D721Med (cell line): ENCODE data around the gene TMEM198.

ENCODE experiments used
- DNase-seq: peaks from one replicate; pipeline ENCODE4 v3.0.0; 2011; ENCODE audit warnings: low spot score; ENCODE audit not compliant: insufficient read length
- FAIRE-seq: peaks from 2 replicates; lab custom pipeline; 2011; peaks lifted over from hg19 to GRCh38; lab: Jason Lieb, UNC
- TF ChIP-seq, protein P1 (sequence below): IDR thresholded peaks from 2 replicates; pipeline ENCODE4 v1.5.1; 2012; ENCODE audit warnings: mild to moderate bottlenecking, control low read depth; ENCODE audit not compliant: insufficient read depth; ENCODE audit errors: missing control alignments

Gene TMEM198

DNA sequence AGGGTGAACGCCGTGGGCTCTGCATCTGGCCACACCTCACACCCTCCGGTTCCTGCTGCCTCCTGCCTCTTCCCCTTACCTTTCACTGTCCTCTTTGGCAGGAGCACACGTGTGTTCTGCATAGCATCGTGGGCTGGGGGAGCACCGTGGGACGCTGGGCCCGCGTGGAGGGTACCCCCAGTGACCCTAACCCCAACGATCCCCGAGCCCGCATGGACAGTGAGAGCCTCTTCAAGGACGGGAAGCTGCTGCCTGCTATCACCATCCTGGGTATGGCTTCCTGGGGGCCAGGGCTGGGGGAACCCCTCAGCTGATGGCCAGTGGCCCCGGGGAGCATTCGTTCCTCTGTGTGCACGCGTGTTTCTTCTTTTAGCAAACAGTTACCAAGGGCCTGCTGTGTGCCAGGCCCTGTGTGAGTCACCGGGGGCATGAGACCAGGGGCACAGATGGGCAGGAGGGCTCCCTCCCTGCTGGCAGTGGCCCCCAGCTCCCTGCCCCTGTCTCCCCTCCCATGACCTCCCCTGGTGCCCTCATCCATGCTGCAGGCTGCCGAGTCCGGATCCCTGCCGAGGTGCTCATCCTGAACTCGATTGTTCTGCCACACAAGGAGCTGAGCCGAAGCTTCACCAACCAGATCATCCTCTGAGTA is 37.6 kb upstream of the TMEM198 start:
- DNase-seq (no peak), FAIRE-seq (no peak)
- TF ChIP-seq, protein P1, sequence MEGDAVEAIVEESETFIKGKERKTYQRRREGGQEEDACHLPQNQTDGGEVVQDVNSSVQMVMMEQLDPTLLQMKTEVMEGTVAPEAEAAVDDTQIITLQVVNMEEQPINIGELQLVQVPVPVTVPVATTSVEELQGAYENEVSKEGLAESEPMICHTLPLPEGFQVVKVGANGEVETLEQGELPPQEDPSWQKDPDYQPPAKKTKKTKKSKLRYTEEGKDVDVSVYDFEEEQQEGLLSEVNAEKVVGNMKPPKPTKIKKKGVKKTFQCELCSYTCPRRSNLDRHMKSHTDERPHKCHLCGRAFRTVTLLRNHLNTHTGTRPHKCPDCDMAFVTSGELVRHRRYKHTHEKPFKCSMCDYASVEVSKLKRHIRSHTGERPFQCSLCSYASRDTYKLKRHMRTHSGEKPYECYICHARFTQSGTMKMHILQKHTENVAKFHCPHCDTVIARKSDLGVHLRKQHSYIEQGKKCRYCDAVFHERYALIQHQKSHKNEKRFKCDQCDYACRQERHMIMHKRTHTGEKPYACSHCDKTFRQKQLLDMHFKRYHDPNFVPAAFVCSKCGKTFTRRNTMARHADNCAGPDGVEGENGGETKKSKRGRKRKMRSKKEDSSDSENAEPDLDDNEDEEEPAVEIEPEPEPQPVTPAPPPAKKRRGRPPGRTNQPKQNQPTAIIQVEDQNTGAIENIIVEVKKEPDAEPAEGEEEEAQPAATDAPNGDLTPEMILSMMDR, result no peak

DNA sequence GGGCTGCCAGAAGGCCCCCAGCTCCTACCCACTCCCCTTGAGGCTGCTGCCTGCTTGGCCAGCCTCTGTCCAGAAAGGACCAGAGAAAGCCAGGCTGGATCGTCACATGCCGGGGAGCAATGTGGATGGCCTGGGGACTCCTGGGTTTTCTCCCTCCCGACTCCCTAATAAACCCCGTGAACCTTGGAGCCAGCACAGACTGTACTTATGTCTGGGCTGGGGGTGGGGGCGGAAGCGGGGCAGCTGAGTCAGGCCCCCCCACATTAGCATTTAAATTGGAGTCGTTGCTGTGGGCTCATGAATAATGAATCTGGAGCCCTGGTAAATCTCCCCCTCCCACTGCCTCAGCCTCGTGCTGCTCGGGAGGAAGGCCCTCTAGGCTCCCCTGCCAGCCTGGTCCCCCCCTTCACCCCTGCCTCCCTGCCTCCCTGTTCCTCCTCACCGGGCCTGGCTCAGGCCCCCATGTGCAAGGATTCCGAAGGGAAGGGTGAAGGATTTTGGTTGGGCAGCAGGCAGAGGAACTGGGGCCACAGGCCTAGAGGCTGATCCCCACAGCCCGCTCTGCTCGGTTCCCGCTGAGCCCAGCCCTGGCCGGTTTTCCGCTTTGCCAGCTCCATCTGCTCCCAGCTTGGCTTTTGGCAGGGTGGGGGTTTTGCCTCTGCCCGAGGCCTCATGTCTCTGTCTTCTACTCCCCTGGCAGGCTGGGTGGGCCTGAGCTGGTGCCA is 36.9 kb upstream of the TMEM198 start:
- no peak for DNase-seq
- TF ChIP-seq, protein P1, result no peak
- no peak for FAIRE-seq

DNA sequence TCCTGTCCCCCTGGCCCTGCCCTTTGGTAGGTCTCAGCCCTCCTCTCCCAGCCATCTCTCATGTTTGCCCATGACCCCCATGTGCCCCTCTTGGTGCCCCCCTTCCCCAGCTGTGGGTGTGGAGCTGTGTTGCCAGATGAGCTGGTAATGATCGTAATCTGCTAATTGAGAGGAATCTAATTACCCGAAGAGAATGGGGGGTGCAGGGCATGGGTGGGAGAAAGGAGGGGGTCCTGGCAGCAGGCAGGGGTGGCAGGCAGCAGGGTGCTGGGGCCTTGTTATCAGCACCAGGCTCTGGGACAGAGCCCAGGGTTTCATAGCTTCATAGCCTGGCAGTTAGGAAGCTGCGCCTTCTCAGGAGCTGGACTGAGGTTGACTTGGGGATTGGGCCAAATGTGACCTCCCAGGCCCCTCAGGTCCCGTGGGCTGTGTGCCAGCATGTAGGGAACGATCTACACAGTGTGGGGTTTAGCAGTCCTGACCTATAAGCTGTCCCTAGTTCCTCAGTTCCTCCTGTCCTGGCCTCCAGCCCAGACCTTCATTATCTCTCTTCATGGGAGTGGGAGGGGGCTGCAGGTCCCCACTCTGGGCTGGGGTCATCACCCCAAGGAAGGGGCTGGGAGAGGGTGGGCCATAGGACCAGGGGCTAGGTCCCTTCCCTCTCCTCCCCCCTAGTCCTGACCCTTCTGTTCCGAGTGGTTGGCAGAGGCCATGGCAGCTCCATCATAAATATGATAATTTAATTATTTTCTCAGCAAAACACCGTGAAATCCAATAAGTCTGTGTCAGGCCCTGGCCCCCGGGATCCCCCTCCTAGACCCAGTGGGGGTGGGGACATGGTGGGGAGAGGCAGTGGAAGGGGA is 36.0 kb upstream of the TMEM198 start:
- FAIRE-seq (no peak), DNase-seq (no peak)
- TF ChIP-seq, protein P1, result no peak

DNA sequence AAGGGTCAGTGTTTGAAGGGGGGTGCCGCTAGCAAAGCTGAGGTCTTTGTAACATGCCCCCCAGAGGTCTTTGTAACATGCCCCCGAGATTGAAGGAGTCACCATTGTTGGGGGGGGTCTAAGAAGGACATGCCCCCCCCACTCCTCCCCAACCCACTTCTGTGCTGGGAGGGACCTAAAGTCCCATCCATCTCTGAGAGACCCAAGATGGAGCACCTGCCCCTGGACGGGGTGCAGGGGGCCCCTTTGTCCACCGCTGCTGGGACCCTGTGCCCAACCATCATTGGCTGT is 35.4 kb upstream of the TMEM198 start:
- no peak for DNase-seq
- no peak for FAIRE-seq

DNA sequence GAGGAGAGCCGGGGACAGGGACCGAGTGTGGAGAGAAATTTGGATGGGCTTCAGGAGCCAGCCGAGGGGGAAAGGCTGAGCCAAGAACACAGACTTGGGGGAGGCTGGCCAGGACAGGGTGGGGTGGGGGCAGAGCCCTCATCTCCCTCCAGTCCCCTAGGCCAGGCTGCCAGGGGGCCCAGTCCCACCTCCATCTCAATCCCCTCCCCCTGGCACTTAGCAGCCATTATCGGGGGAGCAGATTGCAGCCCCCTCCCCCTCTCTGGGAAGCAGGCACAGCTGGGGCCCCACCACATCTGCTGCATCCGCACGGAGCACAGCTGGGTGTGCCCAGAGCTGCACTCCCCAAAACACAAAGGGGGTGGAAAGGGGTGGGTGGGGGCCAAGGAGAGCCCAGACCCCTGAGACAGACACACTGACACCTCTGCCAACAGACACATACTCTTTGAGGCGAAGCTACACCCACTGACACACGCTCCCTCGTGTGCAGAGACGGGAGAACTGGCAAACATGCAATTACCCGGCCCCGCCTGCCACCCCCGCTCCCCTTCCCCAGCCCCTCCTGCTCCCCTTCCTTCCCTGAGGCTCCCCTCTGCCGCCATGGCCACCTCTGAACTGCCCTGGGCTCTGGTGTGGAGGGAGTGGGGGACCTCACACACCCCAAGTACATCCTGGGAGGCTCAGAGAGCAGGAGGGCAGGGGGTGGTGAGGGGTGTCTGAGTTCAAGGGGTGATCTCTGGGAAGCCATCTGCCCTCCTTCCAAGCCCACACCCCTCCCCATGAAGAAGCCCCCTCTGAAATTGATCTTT is 34.7 kb upstream of the TMEM198 start:
- TF ChIP-seq, protein P1, result no peak
- DNase-seq, result no peak
- FAIRE-seq, result no peak

More for the DNA sequence above, 35.4 kb upstream of the TMEM198 start:
- TF ChIP-seq, protein P1, result no peak

DNA sequence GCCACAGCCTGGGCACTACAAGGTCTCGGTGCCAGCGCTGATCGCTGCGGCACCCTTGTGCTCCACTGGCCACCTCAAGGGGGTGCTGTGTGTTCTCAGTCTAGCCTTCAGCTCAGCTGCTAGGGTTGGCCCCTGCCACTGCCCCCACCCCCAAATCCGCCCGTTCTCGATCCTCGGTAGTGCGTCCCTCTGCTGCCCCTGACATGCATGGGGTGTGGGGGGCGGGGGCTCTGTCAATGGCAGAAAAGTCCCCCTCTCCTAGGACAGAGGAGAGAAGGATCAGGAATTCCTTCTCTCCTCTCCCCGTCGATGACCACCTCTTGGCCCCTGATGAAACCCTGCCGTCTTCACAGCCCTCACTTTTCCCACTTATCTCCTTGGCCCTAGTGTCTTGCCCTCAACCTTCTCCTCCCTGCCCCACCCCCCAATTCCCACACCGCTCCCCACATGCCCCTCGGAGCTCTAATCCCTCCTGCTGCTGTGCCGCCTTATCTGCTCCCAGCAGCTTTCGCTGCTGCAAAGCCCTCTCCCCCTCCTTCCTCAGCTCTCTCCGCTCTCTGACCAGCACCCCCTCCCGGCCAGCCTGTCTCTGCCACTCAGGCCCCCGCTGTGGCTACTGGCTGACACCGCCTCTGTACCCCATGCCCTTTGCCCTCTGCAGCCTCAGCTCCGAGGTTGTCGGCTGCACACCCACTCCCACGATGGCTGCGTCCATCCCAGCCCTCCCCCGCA is 33.9 kb upstream of the TMEM198 start:
- DNase-seq (peak; percentile 76), FAIRE-seq (no peak)
- TF ChIP-seq, protein P1, result peak; percentile 83
